ENCODE measurements around the gene ARRDC3.
"Not testable (repeated sequence)": the region's sequence is repeated elsewhere in the genome, so short reads cannot be mapped to it uniquely, and the experiment has no call there.

ARRDC3 gene

DNA sequence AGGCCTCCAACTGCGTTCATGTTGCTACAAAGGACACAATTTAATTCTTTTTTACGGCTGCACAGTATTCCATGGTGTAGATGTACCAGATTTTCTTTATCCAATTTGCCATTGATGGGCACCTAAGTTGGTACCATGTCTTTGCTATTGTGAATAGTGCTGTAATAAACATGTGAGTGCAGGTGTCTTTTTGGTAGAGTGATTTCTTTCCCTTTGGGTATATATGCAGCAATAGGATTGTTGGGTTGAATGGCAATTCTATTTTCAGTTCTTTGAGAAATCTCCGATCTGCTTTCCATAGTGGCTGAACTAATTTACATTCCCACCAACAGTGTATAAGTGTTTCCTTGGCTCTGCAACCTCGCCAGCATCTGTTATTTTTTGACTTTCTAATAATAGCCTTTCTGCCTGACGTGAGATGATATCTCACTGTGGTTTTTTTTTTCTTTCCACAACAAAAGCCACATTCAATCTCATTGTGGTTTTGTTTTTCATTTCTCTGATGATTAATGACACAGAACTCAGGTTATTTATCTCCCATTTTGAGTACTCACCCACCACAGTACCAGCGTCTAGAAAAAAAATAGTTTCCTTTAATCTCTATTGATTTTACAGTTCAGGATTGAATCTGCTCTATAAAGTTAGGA, 21.9 kb downstream of the ARRDC3 start:
- no peak for DNase-seq

DNA sequence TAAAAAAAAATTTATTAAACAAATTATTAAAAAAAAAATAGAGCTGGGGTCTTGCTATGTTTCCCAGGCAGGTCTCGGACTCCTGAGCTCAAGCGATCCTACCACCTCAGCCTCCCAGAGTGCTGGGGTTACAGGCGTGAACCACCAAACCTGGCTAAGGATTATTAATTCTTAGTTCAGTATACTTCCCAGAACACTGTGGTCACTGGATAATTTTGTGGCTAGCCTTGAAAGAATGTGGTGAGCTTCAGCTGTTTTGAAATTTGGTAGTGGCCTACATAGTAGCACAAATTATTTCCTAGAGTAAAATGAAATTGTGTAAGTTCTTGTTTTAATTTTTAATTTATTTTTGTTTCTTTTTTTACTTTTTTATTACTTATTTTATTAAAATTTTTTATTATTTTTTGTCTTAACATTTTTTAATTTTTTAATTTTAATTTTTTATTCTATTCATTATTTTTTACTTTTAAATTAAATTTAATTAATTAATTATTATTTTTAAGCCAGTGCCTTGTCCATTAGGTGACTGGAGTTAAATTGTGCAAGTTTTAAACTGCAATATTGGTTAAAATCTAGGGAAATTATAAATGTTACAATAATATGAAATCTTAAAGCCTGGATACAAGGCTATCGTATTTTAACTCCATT, 23.0 kb downstream of the ARRDC3 start:
- no peak for DNase-seq

DNA sequence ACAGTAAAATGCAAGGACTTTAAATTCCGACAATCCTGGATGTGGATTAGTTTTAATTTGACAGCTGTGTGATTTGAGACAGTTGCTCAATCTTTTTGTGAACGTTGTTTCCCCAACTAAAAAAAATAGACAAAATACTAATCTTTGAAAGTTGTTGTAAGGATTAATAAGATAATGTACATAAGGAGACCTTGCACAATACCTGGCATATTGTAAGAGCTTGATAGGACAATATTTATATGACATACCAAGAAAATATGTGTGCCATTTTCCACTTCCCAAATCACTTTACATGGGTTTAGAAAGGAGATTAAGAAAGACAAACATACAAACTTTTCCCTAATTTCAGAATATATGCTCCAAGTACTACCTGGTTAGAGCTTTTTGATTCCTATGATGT, 25.3 kb downstream of the ARRDC3 start:
- DNase-seq: no peak

DNA sequence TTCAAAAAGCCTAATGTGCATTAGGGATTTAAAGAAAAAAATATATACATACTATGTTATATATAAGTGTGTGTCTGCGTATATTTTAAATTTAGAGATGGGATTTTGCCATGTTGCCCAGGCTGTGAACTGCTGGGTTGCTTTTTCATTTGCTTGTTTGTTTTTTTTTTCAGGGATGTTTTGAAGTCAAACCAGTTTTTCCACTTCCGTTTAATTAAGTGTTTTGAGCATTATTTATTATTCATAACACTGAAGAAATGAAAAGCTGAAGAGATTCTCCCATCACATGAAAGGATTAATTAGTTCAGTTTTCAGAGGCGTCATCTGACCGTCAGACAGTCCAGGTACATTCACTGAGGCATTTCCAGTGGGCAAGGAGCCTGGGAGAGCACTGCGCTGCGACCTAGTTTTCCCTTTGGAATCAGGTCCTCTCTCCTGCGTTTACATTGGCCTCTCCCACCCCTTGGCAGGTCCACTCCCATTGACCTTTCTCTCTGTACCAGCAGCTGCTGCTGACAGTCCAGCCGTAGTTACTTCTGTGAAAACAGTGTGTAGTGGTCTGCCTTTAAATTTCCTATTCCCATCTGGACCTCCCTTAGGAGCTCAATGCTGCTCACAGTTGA, 26.0 kb downstream of the ARRDC3 start:
- DNase-seq: peak; percentile 13

DNA sequence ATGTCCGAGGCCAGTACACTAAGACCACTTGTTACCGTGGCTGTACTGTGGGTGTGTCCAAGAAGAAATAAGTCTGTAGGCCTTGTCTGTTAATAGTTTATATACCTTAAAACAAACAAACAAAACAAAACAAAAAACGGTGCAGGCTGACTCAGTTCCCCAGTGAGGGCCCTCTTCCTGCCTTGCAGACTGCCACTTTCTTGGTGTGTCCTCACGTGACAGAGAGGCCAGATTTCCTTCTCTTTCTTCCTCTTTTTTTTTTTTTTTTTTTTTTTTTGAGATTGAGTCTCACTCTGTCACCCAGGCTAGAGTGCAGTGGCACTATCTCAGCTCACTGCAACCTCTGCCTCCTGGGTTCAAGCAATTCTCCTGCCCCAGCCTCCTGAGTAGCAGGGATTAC, 28.2 kb downstream of the ARRDC3 start:
- DNase-seq: not testable (repeated sequence)

DNA sequence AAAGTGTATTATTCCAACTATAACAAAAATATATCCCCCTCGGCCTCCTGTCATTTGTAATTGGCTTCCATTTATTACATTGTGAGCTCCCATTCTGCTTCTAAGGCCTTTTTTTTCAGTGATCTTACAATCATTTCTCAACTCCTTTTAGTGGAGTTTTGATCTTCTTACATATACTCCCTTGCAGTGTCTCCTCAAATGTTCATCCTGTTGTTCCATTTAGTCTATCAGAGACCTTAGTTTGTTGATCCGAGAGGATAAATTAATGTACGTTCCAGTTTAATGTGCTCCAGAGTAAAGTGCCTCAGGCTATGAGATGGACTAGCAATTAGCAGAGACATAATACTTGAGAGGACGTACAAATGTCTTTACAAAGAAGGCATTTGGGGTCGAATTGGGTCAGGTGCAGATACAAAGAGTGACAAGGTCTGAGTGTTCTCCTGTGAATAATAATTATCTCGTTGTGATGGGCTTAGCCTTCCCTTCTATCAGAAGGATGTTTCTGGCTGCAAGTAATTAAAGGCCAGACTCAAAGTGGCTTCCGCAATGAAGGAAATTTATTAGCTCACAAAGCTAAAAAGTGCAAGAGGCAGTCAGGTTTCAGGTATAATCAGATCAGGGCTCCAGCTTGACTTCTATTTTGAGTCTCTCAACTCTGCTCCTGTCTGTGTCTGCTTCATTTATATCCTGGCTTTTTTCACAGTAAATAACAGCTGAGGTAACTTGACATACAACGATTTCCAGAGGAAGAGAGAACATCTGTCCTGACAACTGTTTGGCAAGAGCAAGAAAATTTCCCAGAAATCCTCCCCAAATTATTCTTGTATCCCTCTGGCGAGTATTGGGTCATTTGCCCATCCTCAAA, 30.1 kb downstream of the ARRDC3 start:
- no peak for DNase-seq

DNA sequence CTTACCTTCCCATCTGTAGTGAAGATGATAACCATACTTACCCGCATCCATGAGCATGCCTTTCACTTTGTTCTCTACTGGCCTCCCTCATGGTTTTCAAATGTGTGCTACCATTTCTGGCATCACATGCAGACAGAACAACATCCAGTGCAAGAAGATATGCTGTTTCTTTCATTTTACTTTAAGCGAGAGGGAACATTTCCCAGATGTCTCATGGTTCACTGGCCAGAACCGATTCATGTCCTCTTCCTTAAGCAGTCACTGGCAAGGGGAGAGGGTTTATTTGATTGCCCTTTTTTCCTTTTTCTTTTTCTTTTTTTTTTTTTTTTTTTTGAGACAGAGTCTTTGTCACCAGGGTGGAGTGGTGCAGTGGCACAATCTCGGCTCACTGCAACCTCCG, 37.7 kb downstream of the ARRDC3 start:
- no peak for DNase-seq

DNA sequence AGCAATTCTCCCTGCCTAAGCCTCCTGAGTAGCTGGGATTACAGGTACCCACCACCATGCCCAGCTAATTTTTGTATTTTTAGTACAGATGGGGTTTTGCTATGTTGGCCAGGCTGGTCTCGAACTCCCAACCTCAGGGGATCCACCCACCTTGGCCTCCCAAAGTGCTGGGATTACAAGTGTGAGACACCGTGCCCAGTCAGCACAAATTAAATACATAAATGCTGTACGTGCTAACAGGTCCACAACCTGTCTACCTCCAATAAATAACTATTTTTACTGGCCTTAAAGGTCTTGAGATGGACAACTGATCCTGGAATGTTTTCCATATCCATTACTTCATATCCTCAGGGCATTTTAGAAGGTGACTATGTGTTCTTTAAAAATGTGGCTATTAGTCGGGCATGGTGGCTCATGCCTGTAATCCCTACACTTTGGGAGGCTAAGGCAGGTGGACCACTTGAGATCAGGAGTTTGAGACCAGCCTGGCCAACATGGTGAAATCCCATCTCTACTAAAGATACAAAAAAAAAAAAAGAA, 38.4 kb downstream of the ARRDC3 start:
- not testable (repeated sequence) for DNase-seq

DNA sequence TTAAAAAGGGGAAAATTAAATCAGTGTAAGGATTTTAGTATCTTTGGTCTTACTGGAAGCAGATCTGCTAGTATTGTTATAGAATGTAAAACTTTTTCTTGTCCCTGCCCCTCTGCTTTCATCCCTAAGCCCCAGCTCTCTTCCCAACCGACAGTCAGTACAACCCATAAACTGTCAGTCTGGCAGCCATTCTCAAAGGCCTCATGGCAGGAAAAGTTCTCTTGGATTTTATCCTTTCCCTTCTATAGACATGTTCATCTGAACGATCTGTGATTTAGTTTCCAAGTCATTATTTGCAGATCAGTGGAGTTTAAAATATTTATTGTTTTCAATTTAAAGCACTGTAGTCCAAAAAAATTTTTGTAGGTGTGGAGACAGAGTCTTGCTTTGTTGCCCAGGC, 39.2 kb downstream of the ARRDC3 start:
- no peak for DNase-seq

DNA sequence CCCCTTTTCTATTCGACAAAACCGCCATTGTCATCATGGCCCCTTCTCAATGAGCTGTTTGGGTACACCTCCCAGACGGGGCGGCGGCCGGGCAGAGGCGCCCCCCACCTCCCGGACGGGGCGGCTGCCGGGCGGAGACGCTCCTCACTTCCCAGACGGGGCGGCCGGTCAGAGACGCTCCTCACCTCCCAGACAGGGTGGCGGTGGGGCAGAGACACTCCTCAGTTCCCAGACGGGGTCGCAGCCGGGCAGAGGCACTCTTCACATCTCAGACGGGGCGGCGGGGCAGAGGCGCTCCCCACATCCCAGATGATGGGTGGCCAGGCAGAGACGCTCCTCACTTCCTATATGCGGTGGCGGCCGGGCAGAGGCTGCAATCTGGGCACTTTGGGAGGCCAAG, 40.2 kb downstream of the ARRDC3 start:
- not testable (repeated sequence) for DNase-seq

DNA sequence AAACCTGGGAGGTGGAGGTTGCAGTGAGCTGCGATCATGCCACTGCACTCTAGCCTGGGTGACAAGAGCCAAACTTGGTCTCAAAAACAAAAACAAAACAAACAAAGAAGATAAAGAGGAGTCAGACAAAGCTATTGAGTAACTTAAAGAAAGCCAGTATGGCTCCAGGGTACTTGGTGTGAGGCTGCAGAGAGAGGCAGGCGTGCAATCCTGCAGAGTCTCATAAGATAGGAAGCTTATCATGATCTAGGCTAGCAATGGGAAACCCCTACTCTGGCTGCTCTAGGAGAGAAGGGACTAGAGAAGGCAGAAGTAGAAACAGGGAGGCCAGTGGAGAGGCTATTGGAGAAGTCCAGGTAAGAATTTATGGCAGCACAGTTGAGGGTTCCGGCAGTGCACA, 42.0 kb downstream of the ARRDC3 start:
- DNase-seq: no peak

DNA sequence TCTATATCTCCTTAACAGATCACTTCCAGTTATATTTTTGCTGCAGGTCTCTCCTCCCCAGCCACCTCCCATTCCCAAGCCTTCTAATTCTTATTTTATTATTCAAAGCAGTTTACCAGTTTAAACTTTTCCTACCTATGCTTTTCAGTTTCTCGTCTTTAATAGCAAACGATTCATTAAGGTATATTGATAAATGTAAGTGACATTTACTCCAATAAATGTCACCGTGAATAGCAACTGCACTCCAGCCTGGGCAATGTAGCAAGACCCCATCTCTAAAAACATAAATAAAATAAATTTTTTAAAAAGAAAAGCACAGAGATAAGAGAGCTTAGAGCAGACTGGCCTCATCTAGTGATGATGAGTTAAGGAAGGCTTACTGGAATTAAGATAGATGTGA, 42.6 kb downstream of the ARRDC3 start:
- no peak for DNase-seq

DNA sequence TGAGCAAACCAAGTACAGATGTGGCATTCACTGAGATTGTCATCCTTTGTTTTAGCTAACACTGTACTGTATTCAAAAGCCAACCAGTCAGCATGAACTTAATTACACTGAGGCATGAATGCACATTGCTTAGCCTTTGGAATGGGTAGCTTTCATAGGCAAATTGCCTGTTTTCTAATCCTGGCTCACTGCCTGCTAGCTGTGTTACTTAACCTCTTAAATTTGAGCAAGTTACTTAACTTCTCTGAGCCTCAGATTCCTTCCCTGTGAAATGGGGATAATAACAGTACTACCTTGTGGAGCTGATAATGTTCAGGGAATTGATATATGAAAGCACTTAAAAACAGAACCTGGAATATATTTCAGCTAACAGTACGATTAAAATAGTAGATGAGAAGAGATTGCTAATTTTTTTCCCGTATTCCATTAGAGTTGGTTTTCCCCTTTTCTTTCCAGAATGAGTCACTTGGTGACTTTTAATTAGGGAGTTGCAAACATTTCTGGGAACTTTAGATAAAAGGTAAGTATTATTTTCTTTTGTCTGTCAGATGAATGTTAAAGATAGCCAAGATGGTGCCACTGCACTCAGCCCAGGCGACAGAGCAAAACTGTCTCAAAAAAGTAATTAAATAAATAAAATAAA, 43.9 kb downstream of the ARRDC3 start:
- DNase-seq: no peak

DNA sequence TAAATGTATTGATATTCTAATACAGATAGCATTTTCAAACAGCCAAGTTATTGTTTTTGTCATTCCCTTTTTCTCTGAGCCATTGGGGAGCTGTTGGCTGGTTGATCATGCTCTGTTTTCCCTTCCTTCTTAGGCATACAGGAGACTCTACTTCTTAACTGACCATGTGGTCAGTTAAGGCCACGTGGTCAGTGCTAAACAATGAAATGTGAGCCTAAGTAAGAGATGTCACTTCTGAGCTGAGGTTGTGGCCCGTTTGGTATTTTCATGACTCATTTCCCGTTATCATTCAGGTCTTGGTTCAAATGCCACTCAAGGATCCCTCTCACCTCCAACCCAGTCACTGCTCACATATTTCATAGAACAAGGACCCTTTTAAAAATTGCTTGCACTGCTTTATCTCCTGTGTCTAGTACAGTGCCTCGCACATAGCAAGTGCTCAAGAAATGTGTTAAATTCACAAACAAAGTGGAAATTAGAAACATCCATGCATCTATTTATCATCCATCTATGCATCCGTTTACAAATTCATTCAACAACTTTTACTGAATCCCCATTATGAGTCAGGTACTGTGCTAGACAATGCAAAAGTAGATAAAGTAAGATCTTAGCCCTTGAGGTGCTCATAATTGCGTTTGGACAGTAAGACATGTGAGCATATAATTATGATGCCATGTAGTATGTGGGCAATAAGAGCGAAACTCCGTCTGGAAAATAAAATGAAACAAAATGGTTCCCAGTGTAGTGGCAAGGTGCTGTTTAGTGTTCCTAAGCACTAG, 50.7 kb downstream of the ARRDC3 start:
- no peak for DNase-seq

DNA sequence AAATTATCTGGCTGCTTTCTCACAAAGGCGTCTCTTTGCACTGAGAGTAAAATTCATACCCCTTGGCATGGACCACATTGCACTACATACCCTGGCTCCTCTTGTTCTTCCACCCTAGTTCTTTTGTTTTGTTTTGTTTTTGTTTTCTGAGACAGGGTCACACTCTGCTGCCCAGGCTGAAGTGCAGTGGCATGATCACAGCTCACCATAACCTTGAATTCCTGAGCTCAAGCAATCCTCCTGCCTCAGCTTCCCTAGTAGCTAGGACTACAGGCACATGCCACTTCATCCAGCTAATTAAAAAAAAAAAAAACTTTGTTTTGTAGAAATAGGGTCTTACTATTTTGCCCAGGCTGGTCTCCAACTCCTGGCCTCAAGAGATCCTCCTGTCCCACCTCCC, 51.4 kb downstream of the ARRDC3 start:
- no peak for DNase-seq

DNA sequence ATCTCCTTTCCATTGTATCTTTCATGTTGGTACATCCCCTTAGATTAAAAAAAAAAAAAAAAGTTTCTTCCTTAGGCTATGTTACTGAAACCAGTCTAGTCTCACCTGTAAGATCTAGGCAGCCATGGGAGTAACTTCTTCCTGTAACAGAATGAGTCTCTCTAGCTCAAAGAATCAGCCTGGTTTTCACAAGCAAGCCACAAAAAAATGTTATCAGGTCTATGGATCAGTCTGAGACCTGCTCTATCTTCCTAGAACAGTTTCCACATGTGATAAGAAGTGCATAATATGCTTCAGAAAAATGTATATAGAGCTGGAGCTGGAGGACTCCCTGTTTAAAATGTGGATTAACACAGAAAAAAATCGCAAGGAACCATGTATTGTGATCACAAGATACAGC, 53.8 kb downstream of the ARRDC3 start:
- no peak for DNase-seq

DNA sequence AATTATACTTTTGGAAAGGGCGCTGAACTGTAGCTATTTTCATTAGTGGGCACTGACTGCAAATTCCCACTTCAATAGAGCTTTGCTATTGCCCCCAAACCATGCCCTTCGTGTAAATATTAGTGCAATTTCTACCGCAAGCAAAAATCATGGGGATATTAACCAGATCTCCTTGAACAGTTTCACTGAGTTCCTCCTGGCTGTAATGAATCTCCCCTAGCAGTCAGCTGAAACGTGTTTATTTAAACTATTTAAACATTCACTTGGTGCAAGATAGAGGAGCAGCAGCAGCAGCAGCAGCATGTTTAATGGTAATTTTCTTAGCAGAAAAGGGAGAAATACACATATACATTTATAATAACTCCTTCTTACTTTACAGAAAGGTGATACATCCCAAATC, 54.4 kb downstream of the ARRDC3 start:
- DNase-seq: no peak

DNA sequence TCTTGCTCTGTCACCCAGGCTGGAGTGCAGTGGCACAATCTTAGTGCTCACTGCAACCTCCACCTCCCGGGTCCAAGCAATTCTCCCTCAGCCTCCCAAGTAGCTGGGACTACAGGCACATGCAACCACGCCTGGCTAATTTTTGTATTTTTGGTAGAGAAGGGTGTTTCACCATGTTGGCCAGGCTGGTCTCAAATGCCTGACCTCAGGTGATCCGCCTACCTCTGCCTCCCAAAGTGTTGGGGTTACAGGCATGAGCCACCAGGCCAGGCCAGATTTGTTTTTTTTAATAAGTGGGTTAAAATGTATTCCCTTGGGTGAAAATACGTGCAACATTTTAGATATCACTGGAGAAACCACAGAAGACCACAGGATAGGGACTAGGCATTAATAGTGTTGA, 60.1 kb downstream of the ARRDC3 start:
- DNase-seq: not testable (repeated sequence)

DNA sequence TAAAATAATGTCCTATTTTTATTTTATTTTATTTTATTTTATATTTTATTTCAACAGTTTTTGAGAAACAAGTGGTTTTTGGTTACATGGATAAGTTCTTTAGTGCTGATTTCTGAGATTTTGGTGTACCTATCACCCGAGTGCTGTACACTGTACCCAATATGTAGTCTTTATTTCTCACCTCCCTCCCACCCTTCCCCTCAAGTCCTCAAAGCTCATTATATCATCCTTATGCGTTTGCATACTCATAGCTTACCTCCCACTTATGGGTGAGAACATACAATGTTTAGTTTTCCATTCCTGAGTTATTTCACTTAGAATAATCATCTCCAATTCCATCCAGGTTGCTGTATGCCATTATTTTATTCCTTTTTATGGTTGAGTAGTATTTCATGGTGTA, 63.5 kb downstream of the ARRDC3 start:
- DNase-seq: no peak

DNA sequence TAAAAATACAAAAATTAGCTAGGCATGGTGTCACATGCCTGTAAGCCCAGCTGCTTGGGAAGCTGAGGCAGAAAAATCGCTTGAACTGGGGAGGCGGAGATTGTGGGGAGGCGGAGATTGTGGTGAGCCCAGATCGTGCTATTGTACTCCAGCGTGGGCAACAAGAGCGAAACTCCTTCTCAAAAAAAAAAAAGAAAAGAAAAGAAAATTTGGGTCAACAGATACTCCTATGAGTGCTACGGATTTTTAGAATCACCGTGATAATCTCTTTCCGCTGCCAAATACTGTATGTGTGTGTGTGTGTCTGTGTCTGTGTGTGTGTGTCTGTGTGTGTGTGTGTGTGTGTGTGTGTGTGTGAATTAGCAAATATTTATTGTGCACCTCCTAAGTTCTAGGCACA, 64.4 kb downstream of the ARRDC3 start:
- no peak for DNase-seq
